ENCODE measurements around the gene SLC17A3.

GRCh38 chr6:25842526-25842925, 31.5 kb downstream of the SLC17A3 start:
- TF ChIP-seq CTCF (IDR thresholded peaks at IDR 0.05; ENCODE audit: borderline replicate concordance, extremely low read depth, low read length, poor library complexity, severe bottlenecking) (no peak), EZH2 (IDR thresholded peaks at IDR 0.05; ENCODE audit: borderline replicate concordance, low read depth, low read length, severe bottlenecking) (no peak)
